ENCODE measurements around the gene OR6F1.

GRCh38 chr1:247713753-247714152 is 2.7 kb downstream of the OR6F1 start:
- TF ChIP-seq, protein P1, sequence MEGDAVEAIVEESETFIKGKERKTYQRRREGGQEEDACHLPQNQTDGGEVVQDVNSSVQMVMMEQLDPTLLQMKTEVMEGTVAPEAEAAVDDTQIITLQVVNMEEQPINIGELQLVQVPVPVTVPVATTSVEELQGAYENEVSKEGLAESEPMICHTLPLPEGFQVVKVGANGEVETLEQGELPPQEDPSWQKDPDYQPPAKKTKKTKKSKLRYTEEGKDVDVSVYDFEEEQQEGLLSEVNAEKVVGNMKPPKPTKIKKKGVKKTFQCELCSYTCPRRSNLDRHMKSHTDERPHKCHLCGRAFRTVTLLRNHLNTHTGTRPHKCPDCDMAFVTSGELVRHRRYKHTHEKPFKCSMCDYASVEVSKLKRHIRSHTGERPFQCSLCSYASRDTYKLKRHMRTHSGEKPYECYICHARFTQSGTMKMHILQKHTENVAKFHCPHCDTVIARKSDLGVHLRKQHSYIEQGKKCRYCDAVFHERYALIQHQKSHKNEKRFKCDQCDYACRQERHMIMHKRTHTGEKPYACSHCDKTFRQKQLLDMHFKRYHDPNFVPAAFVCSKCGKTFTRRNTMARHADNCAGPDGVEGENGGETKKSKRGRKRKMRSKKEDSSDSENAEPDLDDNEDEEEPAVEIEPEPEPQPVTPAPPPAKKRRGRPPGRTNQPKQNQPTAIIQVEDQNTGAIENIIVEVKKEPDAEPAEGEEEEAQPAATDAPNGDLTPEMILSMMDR (IDR thresholded peaks at IDR 0.05 in 2 of 3, conservative IDR thresholded peaks at IDR 0.05 in 1 of 3; ENCODE audit: borderline replicate concordance in 1 of 3, insufficient read depth in 1 of 3, low read depth in 2 of 3, low read length in 2 of 3): no peak
- TF ChIP-seq SP1 (IDR thresholded peaks at IDR 0.05; ENCODE audit: low read depth): no peak
- TF ChIP-seq POLR2A (IDR thresholded peaks at IDR 0.05; ENCODE audit: borderline replicate concordance, extremely low read depth, insufficient read depth, insufficient read length): no peak
- TF ChIP-seq REST (IDR thresholded peaks at IDR 0.05; ENCODE audit: low read depth): no peak
- TF ChIP-seq SIN3A (IDR thresholded peaks at IDR 0.05; ENCODE audit: low read depth): no peak
- no peak for TF ChIP-seq EZH2 (IDR thresholded peaks at IDR 0.05)
- TF ChIP-seq, protein P2, sequence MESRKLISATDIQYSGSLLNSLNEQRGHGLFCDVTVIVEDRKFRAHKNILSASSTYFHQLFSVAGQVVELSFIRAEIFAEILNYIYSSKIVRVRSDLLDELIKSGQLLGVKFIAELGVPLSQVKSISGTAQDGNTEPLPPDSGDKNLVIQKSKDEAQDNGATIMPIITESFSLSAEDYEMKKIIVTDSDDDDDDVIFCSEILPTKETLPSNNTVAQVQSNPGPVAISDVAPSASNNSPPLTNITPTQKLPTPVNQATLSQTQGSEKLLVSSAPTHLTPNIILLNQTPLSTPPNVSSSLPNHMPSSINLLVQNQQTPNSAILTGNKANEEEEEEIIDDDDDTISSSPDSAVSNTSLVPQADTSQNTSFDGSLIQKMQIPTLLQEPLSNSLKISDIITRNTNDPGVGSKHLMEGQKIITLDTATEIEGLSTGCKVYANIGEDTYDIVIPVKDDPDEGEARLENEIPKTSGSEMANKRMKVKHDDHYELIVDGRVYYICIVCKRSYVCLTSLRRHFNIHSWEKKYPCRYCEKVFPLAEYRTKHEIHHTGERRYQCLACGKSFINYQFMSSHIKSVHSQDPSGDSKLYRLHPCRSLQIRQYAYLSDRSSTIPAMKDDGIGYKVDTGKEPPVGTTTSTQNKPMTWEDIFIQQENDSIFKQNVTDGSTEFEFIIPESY (IDR thresholded peaks at IDR 0.05; ENCODE audit: extremely low read depth, insufficient replicate concordance, low read length): no peak
- no peak for TF ChIP-seq ZNF274 (IDR thresholded peaks at IDR 0.05; ENCODE audit: low read depth, low read length)
- TF ChIP-seq YY1 (IDR thresholded peaks at IDR 0.05; ENCODE audit: extremely low read depth, insufficient replicate concordance, low read depth, low read length): no peak
- TF ChIP-seq EZH2phosphoT487 (IDR thresholded peaks at IDR 0.05; ENCODE audit: borderline replicate concordance): no peak
- no peak for TF ChIP-seq CEBPB (IDR thresholded peaks at IDR 0.05; ENCODE audit: low read depth)
- no peak for TF ChIP-seq POLR2AphosphoS5 (IDR thresholded peaks at IDR 0.05; ENCODE audit: low read depth, low read length)
- TF ChIP-seq SRF (IDR thresholded peaks at IDR 0.05; ENCODE audit: low read depth): no peak
- TF ChIP-seq ATF3 (IDR thresholded peaks at IDR 0.05): no peak

Data from HCT116 (cell line).